NCI-H446 treated with DMSO at 0.1 percent for 48 hours (cell line): Measurements from ENCODE around the gene GPR18.
"Not testable (repeated sequence)": the region's sequence is repeated elsewhere in the genome, so short reads cannot be mapped to it uniquely, and the experiment has no call there.

Experiments
- DNase-seq: peaks from one replicate; lab custom pipeline; 2025; lab: John Stamatoyannopoulos, UW

Gene GPR18

GRCh38 chr13:99228737-99229691 lies 29.2 kb downstream of the GPR18 start:
- DNase-seq, result no peak

GRCh38 chr13:99227909-99228688 lies 30.1 kb downstream of the GPR18 start:
- no peak for DNase-seq

GRCh38 chr13:99227331-99227900 lies 30.8 kb downstream of the GPR18 start:
- no peak for DNase-seq

GRCh38 chr13:99226513-99226912 lies 31.7 kb downstream of the GPR18 start:
- no peak for DNase-seq

GRCh38 chr13:99225078-99225477 lies 33.1 kb downstream of the GPR18 start:
- DNase-seq, result no peak

GRCh38 chr13:99224021-99224420 lies 34.2 kb downstream of the GPR18 start:
- no peak for DNase-seq

- no peak for DNase-seq
These were observed 34.6 kb downstream of the GPR18 start for GRCh38 chr13:99223587-99223986.

GRCh38 chr13:99221567-99222239 lies 36.5 kb downstream of the GPR18 start:
- no peak for DNase-seq

- DNase-seq, result no peak
These were observed 37.8 kb downstream of the GPR18 start for GRCh38 chr13:99220199-99220935.

GRCh38 chr13:99218969-99219368 lies 39.2 kb downstream of the GPR18 start:
- no peak for DNase-seq

GRCh38 chr13:99218545-99218944 lies 39.6 kb downstream of the GPR18 start:
- no peak for DNase-seq

- no peak for DNase-seq
These were observed 40.1 kb downstream of the GPR18 start for GRCh38 chr13:99218126-99218525.

GRCh38 chr13:99217461-99218110 lies 40.6 kb downstream of the GPR18 start:
- no peak for DNase-seq

- no peak for DNase-seq
These were observed 42.9 kb downstream of the GPR18 start for GRCh38 chr13:99215184-99215830.

- no peak for DNase-seq
These were observed 43.4 kb downstream of the GPR18 start for GRCh38 chr13:99214731-99215130.

- no peak for DNase-seq
These were observed 43.9 kb downstream of the GPR18 start for GRCh38 chr13:99214232-99214631.

GRCh38 chr13:99211421-99212035 lies 46.7 kb downstream of the GPR18 start:
- DNase-seq, result no peak

GRCh38 chr13:99210627-99211026 lies 47.6 kb downstream of the GPR18 start:
- DNase-seq, result not testable (repeated sequence)

- no peak for DNase-seq
These were observed 49.2 kb downstream of the GPR18 start for GRCh38 chr13:99208845-99209527.
